ENCODE data around the gene RHEX.

The RHEX gene

DNA sequence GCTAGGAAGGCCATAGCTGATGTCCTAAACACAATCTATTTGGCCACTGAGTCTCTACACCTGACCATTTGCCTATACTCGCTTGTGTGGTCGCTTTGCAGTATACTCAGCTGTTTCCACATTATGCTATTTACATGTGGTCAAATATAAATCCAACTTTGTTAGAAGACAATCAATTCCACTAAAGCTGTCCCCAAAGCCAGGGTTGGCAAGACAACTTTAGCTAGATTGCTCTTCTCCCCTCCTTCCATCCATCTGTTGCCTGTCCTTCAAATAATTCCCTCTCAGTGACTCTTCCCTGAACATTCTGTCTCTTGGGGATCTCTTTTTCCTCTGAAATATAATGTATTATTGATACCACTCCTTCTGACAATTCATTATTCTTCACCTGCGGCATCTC, 34.1 kb downstream of the RHEX start:
- Mint-ChIP-seq H3K27me3 (ENCODE audit: low read depth) (no peaks in the 10 kb centered on the region), H3K9me3 (no peaks in the 10 kb centered on the region), H3K4me3 (no peak overlapping the region), H3K36me3 (ENCODE audit: low read depth) (no peaks in the 10 kb centered on the region), H3K27ac (no peak overlapping the region), H3K4me1 (no peaks in the 10 kb centered on the region)
- TF ChIP-seq, protein P1, sequence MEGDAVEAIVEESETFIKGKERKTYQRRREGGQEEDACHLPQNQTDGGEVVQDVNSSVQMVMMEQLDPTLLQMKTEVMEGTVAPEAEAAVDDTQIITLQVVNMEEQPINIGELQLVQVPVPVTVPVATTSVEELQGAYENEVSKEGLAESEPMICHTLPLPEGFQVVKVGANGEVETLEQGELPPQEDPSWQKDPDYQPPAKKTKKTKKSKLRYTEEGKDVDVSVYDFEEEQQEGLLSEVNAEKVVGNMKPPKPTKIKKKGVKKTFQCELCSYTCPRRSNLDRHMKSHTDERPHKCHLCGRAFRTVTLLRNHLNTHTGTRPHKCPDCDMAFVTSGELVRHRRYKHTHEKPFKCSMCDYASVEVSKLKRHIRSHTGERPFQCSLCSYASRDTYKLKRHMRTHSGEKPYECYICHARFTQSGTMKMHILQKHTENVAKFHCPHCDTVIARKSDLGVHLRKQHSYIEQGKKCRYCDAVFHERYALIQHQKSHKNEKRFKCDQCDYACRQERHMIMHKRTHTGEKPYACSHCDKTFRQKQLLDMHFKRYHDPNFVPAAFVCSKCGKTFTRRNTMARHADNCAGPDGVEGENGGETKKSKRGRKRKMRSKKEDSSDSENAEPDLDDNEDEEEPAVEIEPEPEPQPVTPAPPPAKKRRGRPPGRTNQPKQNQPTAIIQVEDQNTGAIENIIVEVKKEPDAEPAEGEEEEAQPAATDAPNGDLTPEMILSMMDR (IDR thresholded peaks at IDR 0.05; ENCODE audit: unreplicated experiment in 3 of 3): no peak

DNA sequence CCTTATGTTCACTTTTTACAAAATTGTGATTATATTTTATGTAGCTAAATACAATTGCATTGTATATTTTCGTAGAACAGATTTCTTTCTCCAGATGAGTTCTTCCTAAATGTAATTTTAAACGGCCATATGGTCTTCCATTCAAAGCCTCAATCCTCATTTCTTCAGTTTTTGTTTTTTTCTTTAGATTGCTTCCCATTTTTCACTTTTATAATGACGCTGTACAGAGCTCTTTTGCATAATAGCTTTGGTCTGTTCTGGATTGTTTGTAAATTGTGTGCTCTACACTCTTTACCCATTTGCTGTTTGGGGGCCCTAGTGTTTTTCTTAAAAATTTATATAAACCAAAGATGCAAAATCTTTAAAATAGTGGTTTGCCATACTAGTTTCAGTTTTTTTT, 36.4 kb downstream of the RHEX start:
- TF ChIP-seq, protein P1 (IDR thresholded peaks at IDR 0.05; ENCODE audit: unreplicated experiment in 3 of 3): no peak
- Mint-ChIP-seq H3K9me3 (no peaks in the 10 kb centered on the region), H3K4me3 (no peak overlapping the region), H3K4me1 (no peaks in the 10 kb centered on the region), H3K27me3 (ENCODE audit: low read depth) (no peaks in the 10 kb centered on the region), H3K36me3 (ENCODE audit: low read depth) (no peaks in the 10 kb centered on the region), H3K27ac (no peak overlapping the region)

DNA sequence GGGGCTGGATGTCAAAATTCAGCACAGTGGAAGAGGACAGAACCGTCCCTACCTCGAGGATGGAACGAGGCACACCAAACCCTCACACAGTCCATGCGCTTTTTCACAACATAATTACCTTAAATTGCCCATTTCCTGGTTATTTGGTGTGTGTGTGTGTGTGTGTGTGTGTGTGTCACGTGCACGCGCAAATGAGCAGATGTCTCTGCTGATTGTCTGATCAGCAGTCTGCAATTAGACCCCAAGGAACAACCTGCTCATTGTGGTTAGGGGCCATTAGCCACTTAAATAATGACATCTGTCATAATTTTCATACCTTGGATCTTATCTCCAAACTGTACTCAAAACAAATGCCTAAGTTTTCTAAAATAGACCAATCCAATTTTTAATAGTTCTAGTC, 41.1 kb downstream of the RHEX start:
- TF ChIP-seq, protein P1 (IDR thresholded peaks at IDR 0.05; ENCODE audit: unreplicated experiment in 3 of 3): no peak
- Mint-ChIP-seq H3K27ac (no peak overlapping the region), H3K4me1 (no peaks in the 10 kb centered on the region), H3K27me3 (ENCODE audit: low read depth) (peaks cover 3% of the 10 kb centered on the region), H3K9me3 (no peaks in the 10 kb centered on the region), H3K4me3 (no peak overlapping the region), H3K36me3 (ENCODE audit: low read depth) (no peaks in the 10 kb centered on the region)

DNA sequence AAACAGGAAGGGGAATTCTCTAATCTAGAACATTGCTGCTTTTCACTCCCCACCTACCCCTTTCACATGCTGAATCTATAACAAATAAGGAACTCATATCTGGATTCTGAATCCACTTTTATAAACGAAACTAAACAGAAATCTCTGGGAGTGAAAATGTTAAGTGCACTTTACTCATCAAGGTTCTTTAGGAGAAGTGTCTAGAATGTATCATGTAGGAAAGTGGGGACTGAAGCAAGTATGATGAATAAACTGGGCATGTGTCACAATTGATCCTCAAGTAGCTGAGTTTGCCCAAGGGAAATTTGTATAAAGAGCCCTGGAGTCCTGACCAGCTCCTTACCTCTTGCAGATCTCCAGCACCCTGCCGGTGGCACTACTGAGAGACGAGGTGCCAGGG, 44.4 kb downstream of the RHEX start:
- H3K4me3 Mint-ChIP-seq: no peak overlapping the region
- TF ChIP-seq, protein P1 (IDR thresholded peaks at IDR 0.05; ENCODE audit: unreplicated experiment in 3 of 3): no peak
- peaks cover 6% of the 10 kb centered on the region for H3K4me1 Mint-ChIP-seq
- H3K27ac Mint-ChIP-seq: no peak overlapping the region
- H3K9me3 Mint-ChIP-seq: no peaks in the 10 kb centered on the region
- no peaks in the 10 kb centered on the region for H3K36me3 Mint-ChIP-seq (ENCODE audit: low read depth)
- H3K27me3 Mint-ChIP-seq (ENCODE audit: low read depth): peaks cover 3% of the 10 kb centered on the region

DNA sequence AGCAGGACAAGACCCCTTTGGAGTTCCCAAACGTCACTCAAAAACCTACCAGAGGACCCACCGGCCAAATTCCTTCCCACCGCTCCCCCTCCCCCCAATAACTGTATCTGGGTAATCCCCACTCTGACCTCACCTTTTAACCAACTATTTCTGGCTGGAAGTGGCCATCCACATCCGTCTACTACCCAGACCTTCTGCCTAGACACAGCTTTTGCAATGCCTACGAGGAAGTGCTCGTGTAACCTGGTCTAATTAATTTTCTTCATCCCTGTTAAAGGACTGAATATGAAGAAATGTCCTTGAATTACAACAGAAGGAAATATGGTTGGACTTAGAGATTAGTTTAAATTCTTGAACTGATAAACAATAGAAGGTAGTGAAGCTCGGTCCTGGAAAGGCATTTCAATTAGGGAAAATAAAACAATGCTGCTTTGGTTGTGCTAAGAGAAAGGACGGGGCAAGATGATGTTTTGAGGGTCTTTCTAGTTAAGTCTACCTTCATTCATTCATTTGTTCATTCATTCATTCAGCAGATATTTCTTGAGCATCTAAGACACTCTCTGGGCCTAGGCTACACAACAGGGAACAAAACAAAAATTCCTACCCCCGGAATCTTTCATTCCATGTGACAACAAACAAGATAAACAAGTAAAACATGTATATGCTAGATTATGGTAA, 45.4 kb downstream of the RHEX start:
- Mint-ChIP-seq H3K9me3 (no peaks in the 10 kb centered on the region), H3K4me3 (no peak overlapping the region), H3K36me3 (ENCODE audit: low read depth) (no peaks in the 10 kb centered on the region), H3K4me1 (peaks cover 8% of the 10 kb centered on the region), H3K27me3 (ENCODE audit: low read depth) (peaks cover 3% of the 10 kb centered on the region), H3K27ac (no peak overlapping the region)
- TF ChIP-seq, protein P1 (IDR thresholded peaks at IDR 0.05; ENCODE audit: unreplicated experiment in 3 of 3): no peak

DNA sequence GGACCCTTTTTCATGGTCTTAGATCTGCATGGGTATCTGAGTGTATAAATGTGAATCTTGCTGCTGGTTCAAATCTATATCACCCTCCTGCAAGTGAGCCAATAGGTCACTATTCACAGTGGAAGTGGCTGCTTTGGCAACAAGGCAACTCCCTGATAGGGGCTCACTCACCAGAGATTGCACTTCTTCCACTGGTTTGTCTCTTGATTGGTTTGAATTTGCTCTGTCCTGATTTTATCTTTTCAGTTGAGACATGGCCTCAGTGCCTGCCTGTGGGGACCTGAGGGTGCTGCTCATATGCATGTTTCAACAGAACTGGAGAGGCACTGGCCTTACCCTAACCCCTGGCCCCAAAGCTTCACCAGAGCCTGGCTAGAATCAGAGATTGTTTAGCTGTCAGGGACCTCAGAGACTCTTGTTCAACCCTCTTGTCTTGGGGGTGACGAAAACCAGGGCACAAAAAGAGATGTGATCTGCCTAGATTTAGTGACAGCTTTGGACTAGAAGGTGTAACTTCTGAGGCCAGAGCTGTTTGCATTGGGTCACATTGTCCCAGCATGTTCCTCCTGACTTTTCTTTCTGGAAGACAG, 47.3 kb downstream of the RHEX start:
- H3K4me3 Mint-ChIP-seq: no peak overlapping the region
- peaks cover 6% of the 10 kb centered on the region for H3K27me3 Mint-ChIP-seq (ENCODE audit: low read depth)
- peaks cover 8% of the 10 kb centered on the region for H3K4me1 Mint-ChIP-seq
- H3K27ac Mint-ChIP-seq: no peak overlapping the region
- H3K9me3 Mint-ChIP-seq: no peaks in the 10 kb centered on the region
- TF ChIP-seq, protein P1 (IDR thresholded peaks at IDR 0.05; ENCODE audit: unreplicated experiment in 3 of 3): no peak
- H3K36me3 Mint-ChIP-seq (ENCODE audit: low read depth): no peaks in the 10 kb centered on the region
